ENCODE measurements around the gene TEK.

- TF ChIP-seq POLR2AphosphoS5 (IDR thresholded peaks at IDR 0.05; ENCODE audit: low read depth) (no peak), EZH2phosphoT487 (IDR thresholded peaks at IDR 0.05; ENCODE audit: unreplicated experiment) (no peak), CTCF (conservative IDR thresholded peaks at IDR 0.05; ENCODE audit: low read depth in 2 of 2) (no peak), EZH2 (IDR thresholded peaks at IDR 0.05; ENCODE audit: low read depth, unreplicated experiment) (no peak), CREB1 (CRISPR knock-in tag; IDR thresholded peaks at IDR 0.05; ENCODE audit: low read depth) (no peak), JUNB (IDR thresholded peaks at IDR 0.05; ENCODE audit: unreplicated experiment) (no peak), REST (IDR thresholded peaks at IDR 0.05; ENCODE audit: unreplicated experiment) (no peak), ZNF462 (CRISPR knock-in tag; IDR thresholded peaks at IDR 0.05) (no peak), STAT1 (IDR thresholded peaks at IDR 0.05; ENCODE audit: unreplicated experiment) (no peak), ZNF331 (CRISPR knock-in tag; IDR thresholded peaks at IDR 0.05; ENCODE audit: low read depth) (no peak), NANOG (IDR thresholded peaks at IDR 0.05; ENCODE audit: borderline replicate concordance) (no peak), ZNF114 (CRISPR knock-in tag; IDR thresholded peaks at IDR 0.05) (no peak), ETS1 (IDR thresholded peaks at IDR 0.05) (no peak)
Observed at GRCh38 chr9:27112235-27112634, 3.2 kb downstream of the TEK start.

All from GM23338 (cell line).